ENCODE data around the gene MDM1.

DNA sequence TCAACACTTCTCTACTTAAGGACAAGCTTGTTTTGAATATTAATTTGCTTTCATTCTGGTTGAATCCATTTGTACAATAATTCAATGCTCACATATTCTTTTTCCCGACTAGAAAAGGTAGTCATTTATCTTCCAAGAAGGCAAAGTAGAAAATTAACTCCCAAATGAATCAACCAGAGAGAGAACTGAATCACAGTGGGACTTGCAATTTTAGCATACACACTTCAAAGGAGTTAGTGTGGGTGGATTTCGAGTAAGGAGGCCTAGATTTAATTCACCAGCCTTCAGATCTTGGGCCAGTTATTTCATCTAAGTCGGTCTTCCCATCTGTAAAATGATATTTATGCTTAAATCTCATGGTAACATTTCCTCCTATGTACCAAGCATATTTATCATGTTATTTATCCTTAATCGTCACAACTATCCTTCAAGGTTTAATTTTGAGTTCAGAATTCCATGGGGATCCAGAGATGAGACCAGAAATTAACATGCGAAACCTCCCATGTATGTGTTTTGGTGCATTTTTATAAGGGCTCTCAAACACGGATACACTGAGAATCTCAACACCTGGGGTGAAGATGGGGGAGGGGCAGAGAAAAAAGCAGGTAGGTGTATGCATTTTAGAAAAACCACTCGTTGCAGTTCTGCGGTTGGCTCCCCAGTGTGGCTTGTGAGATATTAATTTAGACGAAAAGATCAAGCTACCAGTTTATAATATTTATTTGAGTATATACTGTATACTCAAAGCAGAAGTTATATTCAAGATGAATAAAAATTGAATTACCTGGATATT is 39.8 kb downstream of the MDM1 start:
- TF ChIP-seq, protein P1, sequence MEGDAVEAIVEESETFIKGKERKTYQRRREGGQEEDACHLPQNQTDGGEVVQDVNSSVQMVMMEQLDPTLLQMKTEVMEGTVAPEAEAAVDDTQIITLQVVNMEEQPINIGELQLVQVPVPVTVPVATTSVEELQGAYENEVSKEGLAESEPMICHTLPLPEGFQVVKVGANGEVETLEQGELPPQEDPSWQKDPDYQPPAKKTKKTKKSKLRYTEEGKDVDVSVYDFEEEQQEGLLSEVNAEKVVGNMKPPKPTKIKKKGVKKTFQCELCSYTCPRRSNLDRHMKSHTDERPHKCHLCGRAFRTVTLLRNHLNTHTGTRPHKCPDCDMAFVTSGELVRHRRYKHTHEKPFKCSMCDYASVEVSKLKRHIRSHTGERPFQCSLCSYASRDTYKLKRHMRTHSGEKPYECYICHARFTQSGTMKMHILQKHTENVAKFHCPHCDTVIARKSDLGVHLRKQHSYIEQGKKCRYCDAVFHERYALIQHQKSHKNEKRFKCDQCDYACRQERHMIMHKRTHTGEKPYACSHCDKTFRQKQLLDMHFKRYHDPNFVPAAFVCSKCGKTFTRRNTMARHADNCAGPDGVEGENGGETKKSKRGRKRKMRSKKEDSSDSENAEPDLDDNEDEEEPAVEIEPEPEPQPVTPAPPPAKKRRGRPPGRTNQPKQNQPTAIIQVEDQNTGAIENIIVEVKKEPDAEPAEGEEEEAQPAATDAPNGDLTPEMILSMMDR (IDR thresholded peaks at IDR 0.05): no peak
- no peak for TF ChIP-seq POLR2A (IDR thresholded peaks at IDR 0.05)

All from lower leg skin (tissue), 3 donors.